T-helper 1 cell (primary cell): ENCODE measurements around the gene EPHA2.
A peak's percentile ranks its signal among the peaks of the same experiment; 100 is the strongest.
"Not testable (repeated sequence)": the region's sequence is repeated elsewhere in the genome, so short reads cannot be mapped to it uniquely, and the experiment has no call there.

Experiments
- DNase-seq, 5 donors: peaks; one replicate each; pipeline ENCODE4 v3.0.0-alpha.2; 2012 to 2020

Gene EPHA2

DNA sequence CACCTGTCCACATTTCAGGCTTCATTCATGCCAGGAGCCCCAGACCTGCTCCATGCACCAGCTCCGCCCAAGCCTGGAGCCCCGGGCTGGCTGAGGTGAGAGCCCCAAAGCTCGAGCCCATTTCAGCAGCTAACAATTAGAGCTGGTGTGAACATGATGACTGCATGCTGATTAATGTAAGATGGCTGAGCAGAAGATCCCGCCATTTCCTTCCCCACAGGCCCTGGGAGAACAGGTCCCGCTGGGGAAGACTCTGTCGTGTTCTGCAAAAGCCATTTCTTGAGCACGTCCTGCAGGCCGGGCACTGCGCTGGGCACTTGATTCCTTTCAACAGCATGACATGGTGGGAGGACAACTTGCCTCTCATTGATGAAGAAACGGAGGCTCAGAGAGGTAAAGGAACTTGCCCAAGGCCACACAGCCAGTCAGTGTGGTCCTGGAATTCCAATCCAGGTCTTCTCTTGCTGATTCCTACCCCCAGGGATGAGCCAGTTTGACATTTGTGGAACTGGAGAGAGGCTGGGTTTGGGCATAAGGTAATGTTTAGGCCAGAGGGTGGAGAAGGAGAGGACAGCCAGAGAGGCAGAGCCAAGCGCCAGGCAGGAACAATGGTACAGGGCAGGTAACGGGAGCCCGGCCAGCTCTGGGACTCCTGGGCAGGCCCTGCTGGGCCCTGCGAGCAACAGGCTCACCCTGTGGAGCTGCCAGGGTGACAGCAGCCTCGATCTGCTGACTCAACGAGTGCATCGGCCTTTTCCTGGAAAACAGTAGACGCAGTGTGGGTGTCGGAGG lies 28.1 kb upstream of the EPHA2 start:
- DNase-seq: no peak

DNA sequence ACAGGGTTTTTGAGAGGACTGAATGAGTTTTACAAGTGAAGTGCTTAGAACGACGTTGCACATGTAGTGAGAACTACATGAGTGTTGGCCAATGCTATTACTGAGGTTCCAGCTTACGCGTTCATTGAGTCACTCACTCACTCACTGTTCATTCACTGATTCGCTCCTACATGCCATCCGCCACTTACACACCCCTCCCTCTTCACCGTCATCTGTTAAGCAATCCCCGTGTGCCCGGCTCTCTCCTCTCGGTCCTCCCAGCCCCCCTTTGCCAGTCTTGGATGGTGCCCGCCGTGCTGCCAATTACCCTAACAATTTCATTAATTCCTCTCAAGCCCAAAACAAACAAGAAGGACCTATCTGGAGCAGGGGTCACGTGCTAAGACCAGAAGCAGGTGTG lies 27.3 kb upstream of the EPHA2 start:
- no peak for DNase-seq

DNA sequence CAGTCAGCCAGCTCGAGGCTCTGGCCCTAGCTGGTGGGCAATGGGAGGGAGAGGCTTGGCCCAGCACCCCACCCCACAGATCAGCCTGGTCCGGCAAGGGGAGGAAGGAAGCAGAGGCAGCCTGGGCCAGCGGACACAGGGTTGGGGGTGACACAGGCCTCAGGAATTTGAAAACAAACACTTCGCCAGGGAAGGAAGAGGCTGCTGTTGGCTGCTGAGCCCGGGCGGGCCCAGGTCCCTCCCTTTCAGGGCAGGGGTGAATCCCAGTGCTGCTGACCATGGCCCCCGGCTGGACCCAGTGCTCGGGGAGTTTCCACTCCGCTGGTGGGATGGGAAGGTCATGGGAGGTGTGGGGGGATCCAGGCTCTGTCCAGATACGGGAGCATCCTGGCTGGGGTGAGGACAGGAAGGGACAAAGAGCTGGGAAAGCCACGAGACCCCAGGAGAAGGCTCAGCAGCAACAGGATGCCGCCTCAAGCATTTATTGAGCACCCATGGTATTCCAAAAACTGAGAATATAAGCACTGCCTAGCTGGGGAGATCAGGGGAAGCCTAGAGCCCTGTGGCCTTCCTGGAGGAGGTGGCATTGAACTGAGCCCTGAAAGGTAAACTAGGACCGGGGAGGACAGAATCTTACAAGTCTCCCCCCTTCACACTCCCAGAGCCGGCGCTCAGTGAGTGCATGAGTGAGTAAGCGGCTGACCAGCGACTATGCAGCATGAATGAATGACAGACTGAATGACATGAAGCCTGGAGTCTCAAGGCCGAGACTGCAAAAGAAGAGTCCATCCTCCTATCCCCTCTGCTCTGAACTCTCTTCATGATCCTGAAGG lies 26.2 kb upstream of the EPHA2 start:
- DNase-seq: no peak

DNA sequence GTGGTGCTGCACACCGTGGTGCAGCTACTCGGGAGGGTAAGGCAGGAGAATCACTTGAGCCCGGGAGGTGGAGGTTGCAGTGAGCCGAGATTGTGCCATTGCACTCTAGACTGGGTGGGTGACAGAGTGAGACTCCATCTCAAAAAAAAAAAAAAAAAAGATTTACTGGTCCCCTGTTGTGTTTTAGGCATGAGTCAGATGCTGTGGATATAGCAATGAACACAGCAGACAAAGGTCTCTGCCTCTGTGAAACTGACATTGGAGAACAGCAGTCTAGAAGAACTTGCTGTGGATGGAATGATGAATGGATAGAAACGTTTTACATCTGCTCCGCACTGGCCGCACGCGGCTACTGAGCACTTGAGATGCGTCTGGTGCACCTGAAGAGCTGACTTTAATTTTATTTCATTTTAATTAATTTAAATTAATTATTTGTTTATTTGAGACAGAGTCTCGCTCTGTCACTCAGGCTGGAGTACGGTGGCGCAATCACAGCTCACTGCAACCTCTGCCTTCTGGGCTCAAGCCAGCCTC lies 24.5 kb upstream of the EPHA2 start:
- no peak for DNase-seq

DNA sequence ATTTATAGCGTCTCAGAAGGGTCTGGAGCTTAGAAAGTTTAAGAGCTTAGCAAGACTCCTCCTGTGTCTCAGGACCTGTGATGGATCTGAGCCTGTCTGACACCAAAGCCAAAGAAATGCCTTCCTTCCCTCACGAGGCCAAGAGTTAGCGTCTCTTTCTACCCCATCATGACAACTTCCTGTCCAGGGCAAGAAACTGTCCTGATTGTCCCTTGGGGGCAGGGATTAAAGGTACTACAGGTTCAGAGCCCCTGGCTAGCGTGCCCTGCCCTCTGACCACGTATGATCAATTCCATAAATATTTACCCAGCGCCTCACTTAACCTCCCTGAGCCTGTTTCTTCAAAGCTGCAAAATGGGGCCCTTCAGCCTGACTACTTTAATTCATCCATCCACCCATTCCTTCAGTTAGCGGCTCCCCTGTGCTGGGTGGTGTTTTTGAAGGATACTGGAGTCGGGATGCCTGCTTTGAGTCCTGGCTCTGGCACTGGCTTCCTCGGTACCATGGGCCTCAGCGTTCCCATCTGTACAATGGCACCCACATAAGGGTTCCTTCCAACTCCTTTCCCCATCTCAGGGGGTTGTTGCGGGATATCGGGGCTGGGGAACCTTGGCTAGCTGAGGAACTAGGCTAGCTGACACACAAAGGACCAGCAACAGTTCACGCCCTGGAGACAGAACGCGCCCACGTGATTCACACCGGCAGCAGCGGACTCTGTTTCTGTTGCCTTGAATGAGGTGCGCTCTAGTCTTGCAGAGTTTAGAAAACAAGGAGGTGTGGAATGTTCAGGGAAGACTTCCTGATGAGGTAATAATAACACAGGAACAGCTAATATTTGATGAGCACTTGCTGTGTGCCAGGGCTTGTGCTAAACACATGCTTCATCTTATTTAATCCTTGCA lies 23.0 kb upstream of the EPHA2 start:
- DNase-seq: no peak

DNA sequence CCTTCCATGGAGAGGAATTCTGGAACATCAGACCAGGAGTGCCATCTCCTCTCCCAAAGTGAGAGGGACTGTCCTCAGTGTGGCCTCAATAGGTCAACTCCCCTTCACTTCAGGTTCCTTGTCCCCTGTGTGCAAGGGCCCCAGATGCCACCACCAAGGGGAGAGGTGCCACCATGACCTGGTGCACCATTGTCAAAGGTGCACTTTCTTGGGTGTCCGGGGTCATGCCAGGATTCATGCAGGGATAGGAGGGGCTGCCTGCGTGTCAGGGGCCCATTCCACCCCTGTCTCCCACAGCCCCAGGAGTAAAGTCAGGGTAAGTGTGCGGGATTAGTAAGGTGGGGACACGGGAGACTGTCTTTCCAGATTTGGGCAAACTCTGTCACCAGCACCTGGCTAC lies 21.4 kb upstream of the EPHA2 start:
- no peak for DNase-seq

DNA sequence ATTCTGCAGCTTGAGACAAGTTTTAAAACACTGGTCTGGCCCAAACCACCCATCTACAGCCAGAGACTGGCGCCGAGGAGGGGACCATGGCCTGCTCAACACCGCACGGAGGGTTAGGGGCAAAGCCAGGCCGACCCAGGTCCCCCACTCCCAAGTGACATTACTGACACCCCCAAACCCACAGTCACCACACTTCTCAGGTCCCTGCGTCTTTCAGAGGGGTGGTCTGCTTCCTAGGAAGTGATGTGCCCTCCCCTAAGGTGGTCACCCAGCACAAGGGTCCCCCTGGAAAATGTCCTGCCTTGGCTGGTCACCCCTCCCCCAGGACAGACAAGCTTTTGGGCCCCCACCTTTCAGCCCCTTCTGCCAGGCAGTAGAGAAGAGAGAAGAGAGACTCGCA lies 20.8 kb upstream of the EPHA2 start:
- DNase-seq: no peak

DNA sequence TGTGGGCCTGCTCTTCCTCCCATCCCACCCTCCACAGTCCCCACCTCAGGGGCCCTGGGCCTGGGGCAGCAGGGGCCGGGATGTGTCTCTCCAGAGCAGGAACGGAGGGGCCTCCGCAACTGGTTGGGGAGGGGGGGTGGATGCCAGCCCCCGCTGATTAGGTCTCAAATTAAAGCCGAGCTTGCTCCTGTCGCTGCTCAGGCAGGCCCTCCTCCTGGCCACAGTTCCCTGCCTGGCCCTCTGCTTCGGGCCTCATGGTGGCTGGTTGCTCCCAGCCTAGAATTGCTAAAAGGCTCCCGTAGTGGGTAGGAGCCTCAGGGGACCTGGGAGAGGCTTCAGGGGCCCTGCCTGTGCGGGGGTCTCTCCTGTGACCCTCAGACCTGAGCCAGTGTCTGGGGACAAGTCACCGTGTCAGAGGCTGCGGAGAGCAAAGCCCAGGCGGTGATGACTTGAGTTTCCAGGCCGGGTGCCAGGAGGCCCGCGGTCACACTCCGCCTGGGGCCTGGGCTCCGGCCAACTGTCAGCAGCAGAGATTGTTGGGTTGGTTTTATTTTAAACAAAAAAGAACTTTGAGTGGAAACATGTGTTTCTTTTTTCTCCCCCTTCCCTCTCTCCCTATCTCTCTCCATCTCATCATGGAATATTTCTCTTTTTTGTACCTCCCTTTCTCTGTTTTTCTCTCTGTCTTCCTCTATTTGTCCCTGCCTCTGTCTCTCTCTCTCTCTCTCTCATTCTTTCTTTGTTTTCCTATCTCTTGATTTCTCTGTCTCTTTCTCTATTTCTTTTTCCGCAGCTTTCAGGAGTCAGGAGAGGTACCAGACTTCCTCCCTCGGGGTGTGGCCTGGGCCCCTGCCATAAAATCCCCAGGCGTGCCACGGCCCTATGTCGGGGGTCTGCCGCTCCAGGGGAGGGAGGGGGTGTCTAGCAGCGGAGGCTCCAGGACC lies 20.0 kb upstream of the EPHA2 start:
- DNase-seq: no peak

DNA sequence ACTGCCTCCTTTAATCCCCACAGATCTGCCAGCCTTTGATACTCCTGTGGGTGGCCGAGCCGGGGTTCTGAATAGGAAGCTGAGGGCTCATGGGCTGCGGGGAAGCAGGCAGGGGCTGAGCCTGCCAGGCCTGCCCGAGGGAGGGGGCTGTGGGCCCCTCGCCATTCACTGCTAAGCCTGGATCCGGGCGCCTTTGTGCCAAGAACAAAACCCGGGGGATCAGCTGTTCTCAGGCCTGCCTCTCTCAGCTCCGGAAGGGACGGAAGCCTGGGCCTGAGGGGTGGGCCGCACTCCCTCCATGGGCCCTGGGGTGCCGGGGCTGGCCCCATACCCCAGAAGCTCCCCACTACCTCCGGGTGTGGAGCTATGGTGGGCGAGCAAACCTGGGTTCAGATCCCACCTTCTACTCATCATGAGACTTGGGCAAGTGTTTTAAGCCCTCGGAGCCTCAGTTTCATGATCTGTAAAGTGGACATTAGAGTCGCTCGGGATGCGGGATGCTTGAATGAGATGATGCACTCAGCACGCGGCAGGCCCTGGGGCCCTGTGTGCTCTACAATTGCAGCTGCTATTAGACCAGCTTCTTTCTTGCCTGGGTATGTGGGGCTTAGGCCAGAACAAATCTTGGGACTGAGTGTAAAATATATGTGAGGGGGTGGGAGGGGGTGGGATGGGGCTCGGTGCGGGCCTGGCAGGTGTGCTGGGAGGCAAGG lies 19.2 kb upstream of the EPHA2 start:
- no peak for DNase-seq

DNA sequence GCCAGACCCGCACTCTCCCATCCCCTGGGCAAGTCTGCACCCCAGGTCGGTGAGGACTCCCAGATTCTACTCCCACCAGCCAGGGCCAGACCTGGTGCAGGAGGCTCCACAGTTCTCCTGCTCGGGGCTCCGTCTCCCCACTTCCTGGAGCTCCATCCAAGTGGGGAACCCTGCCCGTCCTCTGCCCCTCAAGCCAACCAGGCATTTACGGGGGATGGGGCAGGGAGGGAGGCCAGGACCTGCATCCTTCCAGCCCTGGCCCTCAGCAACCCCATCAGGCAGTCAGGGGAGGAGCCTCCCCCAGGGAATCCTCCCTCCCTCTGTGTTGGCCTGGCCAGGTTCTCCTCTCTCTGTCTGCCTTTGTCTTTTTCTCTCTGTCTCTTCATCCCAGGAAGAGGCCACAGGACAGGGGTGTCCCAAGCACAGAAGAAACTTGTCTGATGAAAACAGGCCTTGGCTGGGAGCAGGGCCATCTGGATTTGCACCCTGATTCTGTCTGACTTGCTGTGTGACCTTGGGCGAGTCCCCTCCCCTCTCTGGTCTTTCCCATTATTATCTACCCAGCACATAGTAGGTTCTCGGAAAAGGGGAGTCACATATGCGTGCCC lies 18.5 kb upstream of the EPHA2 start:
- no peak for DNase-seq

DNA sequence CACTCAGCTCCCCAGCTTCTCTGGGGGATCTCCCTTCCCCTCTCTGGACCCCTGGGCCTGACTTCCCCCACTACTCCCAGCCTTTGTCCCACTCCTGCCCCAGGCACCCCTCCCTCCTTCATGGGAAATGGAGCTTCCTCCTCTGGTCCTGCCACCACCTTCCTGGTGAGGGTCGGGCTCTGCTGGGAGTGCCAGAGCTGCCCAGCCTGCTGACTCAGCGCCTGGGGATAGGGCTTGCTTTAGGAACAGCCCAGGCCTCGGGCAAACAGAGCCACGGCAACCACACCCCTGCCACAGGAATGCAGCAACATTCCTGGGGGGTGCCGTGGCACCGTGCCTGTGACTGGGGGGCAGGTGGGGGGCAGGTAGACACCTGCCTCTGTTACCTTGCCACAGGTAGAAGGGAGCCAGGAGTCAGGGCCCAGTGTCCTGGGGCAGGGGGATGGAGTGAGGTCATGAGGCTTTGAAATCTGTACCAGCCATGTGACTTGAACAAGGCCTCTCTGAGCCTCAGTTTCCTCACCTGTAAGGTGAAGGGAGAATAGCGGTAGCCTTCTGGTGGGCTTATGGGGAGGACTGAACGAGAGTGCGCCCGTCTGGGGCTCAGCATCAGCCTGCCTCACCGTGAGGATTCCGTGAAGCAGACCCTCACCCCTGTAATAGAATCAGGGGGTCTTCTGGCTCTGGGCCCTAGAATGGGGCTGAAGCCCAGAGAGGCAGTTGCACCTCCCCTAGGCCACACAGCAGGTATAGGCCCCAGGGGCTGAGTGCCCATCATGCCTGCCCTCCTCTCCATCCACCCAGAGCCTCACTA lies 17.8 kb upstream of the EPHA2 start:
- no peak for DNase-seq

DNA sequence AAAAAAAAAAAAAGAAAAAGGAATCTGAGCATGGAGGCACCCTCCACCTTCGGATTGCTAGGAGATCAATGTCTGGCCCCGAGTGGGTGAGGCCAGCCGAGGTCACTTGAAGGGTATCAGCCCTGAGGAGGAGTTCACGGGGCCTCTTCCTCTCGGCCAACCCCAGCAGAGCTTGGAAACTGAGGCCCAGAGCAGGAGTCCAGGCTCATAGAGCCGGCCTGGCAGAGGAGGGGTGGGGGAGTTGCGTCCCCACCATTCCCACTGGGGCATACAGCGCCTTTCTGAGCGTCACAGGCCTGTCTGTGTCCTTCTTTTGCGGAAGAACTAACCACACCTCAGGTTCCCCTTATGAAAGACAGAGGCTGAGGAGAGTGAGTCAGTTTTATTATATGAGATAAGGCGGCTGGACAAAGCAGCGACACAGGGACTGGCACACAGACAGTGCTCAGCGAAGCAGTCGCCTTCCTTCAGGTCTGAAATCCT lies 17.1 kb upstream of the EPHA2 start:
- DNase-seq: no peak

DNA sequence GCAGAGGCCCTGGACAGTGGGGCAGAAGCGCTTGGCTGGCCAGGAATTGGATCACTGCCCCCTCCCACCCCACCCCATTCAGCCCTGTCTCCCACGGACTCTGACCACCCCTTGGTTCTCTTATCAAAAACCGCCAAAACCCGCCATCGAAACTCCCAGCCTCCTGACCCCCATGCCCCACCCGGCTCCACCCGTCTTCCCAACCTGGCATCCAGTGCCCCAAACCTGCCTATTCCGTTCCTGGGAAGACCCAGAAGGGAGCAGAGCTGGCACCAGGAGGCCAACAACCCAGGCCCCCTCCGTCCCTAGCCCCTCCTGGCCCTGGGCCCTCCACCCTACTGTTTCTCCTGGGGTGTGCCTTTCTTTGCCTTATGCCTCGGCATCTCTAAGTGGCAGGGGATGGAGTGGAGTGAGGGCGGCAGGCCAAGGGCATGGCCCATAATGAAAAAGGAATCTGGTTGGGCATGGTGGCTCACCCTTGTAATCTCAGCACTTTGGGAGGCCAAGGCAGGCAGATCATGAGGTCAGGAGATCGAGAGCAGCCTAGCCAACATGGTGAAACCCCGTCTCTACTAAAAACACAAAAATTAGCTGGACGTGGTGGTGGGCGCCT lies 16.5 kb upstream of the EPHA2 start:
- no peak for DNase-seq

DNA sequence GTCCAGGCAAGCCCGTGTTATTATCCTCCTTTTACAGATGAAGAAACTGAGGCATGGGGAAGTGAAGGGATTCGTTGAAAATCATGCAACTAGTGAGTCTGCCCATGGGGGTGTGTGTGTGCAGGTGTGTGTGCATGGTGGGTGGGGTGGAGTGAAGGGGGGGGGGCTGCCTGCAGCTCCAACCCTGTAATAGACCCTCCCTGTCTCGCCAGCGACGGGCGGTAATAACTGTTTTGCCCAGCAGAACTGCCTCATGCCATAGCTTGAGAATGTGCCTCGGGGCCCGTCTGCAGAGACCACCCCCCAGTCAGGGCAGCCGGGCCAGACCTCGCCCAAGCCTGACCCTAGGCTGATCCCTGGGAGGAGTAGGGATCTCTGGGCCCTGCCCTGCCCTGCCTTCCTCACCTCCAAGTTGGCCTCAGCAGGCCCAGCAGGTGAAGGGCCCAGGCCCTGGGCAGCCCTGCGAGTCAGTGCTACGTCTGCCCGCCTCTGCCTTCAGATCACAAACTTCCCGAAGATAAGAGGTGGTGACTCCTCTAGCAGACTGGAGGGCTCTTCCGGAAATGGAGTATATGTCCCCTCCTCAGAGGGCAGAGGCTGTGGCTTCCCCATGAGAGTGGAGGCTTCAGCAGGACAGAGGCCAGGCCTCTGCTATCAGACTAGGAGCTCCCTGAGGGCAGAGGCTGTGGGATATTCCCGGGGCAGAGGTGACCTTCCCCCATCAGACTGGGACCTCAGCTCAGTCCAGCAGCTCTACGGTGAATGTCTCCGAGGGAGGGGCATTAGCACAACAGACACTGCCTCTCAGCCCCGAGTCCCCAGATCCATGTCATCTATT lies 15.7 kb upstream of the EPHA2 start:
- DNase-seq: no peak

DNA sequence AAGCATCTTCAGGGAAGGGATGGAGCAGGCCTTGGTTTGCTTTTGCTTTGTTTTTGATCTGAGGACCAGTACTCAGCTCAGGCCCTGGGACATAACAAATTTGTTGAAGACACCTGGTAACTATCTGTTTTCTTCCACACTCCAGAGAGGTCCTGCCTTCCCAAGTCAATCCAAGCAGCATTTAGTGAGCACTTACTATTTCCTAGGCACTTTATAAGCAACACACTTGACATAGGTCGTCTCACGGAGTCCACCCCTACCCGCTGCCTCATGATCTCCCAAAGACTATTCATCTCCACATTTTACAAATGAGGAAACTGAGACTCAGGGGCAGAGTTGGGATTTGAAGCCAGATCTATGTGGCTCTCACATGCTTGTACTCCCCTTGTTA lies 14.4 kb upstream of the EPHA2 start:
- no peak for DNase-seq

DNA sequence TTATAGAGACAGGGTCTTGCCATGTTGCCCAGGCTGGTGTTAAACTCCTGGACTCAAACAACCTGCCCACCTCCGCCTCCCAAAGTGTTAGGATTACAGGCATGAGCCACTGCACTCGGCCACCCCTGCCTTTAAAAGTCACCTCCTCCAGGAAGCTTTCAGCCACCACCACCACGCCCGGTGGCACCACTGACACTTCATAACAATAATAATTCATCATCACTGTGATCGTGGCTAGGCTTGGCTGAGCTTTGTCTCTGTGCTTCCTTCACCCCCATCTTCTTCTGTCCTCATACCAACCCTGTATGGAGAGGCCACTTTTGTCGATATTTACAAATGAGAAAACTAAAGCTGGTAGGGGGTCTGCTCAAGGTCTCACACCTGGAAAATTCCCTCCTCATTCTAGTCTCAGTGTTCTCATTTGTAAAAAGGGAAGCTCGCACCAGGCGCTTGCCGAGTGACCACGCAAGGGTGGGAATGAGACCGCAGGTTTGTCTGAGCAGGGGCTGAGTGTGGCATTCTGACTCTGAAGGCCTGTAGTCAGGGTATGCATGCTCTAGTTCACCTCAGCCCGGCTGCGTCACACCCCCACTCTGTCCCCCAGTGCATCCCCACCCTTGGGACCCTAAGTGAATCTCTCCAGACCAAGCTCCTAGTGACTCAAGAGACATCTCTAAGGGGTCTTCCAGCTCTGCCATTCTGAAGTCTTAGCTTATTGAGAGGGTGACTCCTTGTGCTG lies 12.9 kb upstream of the EPHA2 start:
- DNase-seq: peak in 1 of 5 donors; percentile 13

DNA sequence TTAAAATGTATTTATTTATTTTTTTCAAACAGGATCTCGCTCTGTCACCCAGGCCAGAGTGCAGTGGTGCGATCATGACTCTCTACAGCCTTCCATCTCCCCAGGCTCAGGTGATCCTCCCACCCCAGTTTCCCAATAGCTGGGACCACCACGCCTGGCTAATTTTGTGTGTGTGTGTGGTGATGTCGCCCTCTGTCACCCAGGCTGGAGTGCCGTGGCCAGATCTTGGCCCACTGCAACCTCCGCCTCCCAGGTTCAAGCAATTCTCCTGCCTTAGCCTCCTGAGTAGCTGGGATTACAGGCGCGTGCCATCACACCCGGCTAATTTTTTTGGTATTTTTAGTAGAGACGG lies 12.3 kb upstream of the EPHA2 start:
- not testable (repeated sequence) for DNase-seq
